Measurements from ENCODE around the gene CNGA1.
A peak's percentile ranks its signal among the peaks of the same experiment; 100 is the strongest.

The CNGA1 gene

DNA sequence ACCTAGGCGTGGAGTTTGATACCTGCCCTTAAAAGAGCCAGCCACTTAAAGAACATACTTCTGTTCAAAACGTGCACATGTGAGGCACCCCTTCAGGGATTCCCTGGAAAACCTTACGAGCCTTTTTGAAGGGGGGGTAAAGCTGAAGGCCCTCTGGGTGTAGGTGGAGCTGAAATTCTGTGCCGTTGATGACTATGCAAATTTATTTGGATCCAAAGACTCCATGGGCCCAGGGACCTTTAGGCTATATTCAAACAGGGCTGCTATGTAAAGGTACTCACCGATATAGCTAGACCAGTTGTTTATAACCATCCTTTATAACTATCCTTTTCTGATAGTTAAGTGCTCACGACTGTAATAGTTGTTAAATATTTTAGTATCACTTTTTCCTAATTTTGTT lies 61.8 kb downstream of the CNGA1 start:
- H3K4me3 ChIP-seq (ENCODE audit: control insufficient read depth, low read depth, low read length), result no peak overlapping the region
- DNase-seq (ENCODE audit: low read depth), result no peak
- TF ChIP-seq, protein P1, sequence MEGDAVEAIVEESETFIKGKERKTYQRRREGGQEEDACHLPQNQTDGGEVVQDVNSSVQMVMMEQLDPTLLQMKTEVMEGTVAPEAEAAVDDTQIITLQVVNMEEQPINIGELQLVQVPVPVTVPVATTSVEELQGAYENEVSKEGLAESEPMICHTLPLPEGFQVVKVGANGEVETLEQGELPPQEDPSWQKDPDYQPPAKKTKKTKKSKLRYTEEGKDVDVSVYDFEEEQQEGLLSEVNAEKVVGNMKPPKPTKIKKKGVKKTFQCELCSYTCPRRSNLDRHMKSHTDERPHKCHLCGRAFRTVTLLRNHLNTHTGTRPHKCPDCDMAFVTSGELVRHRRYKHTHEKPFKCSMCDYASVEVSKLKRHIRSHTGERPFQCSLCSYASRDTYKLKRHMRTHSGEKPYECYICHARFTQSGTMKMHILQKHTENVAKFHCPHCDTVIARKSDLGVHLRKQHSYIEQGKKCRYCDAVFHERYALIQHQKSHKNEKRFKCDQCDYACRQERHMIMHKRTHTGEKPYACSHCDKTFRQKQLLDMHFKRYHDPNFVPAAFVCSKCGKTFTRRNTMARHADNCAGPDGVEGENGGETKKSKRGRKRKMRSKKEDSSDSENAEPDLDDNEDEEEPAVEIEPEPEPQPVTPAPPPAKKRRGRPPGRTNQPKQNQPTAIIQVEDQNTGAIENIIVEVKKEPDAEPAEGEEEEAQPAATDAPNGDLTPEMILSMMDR (conservative IDR thresholded peaks at IDR 0.05; ENCODE audit: control insufficient read depth, insufficient read depth, low read depth, low read length), result no peak

- H3K4me3 ChIP-seq (ENCODE audit: control insufficient read depth, low read depth, low read length), result no peak overlapping the region
- TF ChIP-seq, protein P1 (conservative IDR thresholded peaks at IDR 0.05; ENCODE audit: control insufficient read depth, insufficient read depth, low read depth, low read length), result no peak
- no peak for DNase-seq (ENCODE audit: low read depth)
Observed at GRCh38 chr4:47954245-47954644, 62.2 kb downstream of the CNGA1 start.

GRCh38 chr4:47945930-47946726 lies 70.4 kb downstream of the CNGA1 start:
- TF ChIP-seq, protein P1 (conservative IDR thresholded peaks at IDR 0.05; ENCODE audit: control insufficient read depth, insufficient read depth, low read depth, low read length), result peak; percentile 1
- DNase-seq (ENCODE audit: low read depth), result no peak
- no peak overlapping the region for H3K4me3 ChIP-seq (ENCODE audit: control insufficient read depth, low read depth, low read length)

DNA sequence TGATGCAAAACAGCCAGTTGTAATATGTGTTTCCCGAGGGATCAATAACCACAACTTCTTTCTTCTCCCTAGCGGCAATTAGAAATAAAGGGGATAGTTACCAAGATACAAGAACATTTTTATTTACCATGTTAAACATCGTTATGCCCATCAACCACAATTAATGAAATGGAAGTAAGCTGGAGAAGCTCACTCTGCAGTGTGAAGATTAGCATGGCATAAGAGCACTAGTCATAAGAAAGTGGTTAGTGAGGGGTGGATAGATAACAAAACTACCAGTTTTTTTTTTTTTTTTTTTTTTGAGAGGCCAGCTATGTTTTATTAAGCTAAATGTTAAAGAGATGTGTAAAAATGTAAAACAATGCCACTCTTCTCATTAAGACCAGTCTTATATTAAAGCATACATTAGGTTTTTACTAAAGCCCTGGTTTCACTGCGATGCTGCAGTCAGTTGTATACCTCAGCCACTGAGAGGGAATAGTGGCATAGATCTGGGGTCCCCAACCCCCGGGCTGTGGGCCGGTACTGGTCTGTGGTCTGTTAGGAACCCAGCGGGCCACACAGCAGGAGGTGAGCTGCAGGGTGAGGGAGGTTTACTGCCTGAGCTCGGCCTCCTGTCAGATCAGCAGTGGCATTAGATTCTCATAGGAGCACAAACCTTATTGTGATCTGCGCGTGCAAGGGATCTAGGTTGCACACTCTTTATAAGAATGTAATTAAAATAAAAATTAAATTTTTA lies 74.2 kb downstream of the CNGA1 start:
- DNase-seq (ENCODE audit: low read depth), result no peak
- TF ChIP-seq, protein P1 (conservative IDR thresholded peaks at IDR 0.05; ENCODE audit: control insufficient read depth, insufficient read depth, low read depth, low read length), result no peak
- no peak overlapping the region for H3K4me3 ChIP-seq (ENCODE audit: control insufficient read depth, low read depth, low read length)

DNA sequence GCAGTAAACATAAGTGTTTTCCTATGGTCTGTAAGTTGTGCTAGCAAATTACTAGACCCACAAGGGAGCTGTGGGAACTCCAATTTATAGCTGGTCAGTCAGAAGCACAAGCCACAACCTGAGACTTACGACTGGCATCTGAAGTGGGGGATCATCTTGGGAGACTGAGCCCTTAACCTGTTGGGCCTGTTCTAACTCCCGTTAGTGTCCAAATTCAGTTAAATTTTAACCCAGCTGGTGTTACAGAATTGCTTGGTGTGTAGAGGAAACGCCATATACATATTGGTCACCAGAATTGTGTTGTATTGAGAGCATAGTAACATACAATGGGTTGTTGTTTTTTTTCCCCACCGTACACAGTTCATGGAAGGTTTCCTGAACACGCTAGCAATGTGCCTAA lies 77.0 kb downstream of the CNGA1 start:
- TF ChIP-seq, protein P1 (conservative IDR thresholded peaks at IDR 0.05; ENCODE audit: control insufficient read depth, insufficient read depth, low read depth, low read length), result no peak
- DNase-seq (ENCODE audit: low read depth), result no peak
- no peak overlapping the region for H3K4me3 ChIP-seq (ENCODE audit: control insufficient read depth, low read depth, low read length)

GRCh38 chr4:47936336-47936735 lies 80.1 kb downstream of the CNGA1 start:
- H3K4me3 ChIP-seq (ENCODE audit: control insufficient read depth, low read depth, low read length), result no peak overlapping the region
- DNase-seq (ENCODE audit: low read depth), result no peak
- TF ChIP-seq, protein P1 (conservative IDR thresholded peaks at IDR 0.05; ENCODE audit: control insufficient read depth, insufficient read depth, low read depth, low read length), result no peak

Data from fibroblast of mammary gland (primary cell).